Bronchial epithelial cell (primary cell): Measurements from ENCODE around the gene KIF14. TPM values are rescaled to one million over a fixed set of nuclear protein-coding genes. Genes with fewer than 3 reads are reported as not detected.

ENCODE experiments used
- DNase-seq: peaks from one replicate; pipeline ENCODE4 v3.0.0-alpha.2; 2010; ENCODE audit warnings: low read depth
- FAIRE-seq: peaks from 2 replicates; lab custom pipeline; 2011; peaks lifted over from hg19 to GRCh38; lab: Jason Lieb, UNC
- H3K27me3 ChIP-seq: 2 replicates; pipeline ENCODE4 v1.5.1; 2011; ENCODE audit warnings: low read length; ENCODE audit not compliant: control insufficient read depth, insufficient read depth
- H3K36me3 ChIP-seq: 2 replicates; pipeline ENCODE4 v1.5.1; 2011; ENCODE audit warnings: low read length; ENCODE audit not compliant: control insufficient read depth, insufficient read depth
- H3K4me3 ChIP-seq: 2 replicates; pipeline ENCODE4 v1.5.1; 2011; ENCODE audit warnings: mild to moderate bottlenecking, low read depth, low read length, control low read depth
- total RNA-seq: library from RNA; depleted of rRNA; stranded (reverse); fragments of >200 nt; gene quantifications from 2 replicates; pipeline ENCODE4 v1.2.1, GENCODE V29; 2014
- TF ChIP-seq, protein P1 (sequence below): IDR thresholded peaks from 2 replicates; pipeline ENCODE4 v1.5.1; 2011; ENCODE audit warnings: mild to moderate bottlenecking, moderate library complexity, low read length, control low read depth, inconsistent platforms; ENCODE audit not compliant: insufficient read depth, severe bottlenecking

The KIF14 gene
- total RNA-seq, 1 donor from 2014 or later, result 0.79 TPM

DNA sequence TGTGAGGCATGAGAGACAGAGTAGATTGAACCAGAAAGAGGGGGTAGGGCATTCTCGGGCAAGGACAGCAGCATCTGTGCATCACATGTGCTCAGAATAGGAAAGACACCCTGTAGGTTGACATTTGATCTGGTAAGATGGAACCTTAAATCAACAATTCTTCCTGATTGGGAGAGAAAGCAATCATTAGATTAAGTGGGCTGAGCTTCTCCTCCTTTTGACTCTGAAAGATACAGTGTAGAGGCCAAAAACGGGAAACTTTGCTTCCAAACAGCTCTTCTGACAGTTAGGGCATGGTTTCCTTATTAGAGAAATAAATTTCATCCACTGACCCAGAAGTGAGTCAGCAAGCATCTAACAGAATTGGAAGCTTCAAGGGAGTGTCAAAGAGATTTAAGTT lies 9.7 kb downstream of the KIF14 start:
- Histone ChIP-seq H3K36me3 (no peaks in the 10 kb centered on the region), H3K27me3 (no peaks in the 10 kb centered on the region), H3K4me3 (no peak overlapping the region)
- DNase-seq, result no peak
- no peak for FAIRE-seq
- TF ChIP-seq, protein P1, sequence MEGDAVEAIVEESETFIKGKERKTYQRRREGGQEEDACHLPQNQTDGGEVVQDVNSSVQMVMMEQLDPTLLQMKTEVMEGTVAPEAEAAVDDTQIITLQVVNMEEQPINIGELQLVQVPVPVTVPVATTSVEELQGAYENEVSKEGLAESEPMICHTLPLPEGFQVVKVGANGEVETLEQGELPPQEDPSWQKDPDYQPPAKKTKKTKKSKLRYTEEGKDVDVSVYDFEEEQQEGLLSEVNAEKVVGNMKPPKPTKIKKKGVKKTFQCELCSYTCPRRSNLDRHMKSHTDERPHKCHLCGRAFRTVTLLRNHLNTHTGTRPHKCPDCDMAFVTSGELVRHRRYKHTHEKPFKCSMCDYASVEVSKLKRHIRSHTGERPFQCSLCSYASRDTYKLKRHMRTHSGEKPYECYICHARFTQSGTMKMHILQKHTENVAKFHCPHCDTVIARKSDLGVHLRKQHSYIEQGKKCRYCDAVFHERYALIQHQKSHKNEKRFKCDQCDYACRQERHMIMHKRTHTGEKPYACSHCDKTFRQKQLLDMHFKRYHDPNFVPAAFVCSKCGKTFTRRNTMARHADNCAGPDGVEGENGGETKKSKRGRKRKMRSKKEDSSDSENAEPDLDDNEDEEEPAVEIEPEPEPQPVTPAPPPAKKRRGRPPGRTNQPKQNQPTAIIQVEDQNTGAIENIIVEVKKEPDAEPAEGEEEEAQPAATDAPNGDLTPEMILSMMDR, result no peak

DNA sequence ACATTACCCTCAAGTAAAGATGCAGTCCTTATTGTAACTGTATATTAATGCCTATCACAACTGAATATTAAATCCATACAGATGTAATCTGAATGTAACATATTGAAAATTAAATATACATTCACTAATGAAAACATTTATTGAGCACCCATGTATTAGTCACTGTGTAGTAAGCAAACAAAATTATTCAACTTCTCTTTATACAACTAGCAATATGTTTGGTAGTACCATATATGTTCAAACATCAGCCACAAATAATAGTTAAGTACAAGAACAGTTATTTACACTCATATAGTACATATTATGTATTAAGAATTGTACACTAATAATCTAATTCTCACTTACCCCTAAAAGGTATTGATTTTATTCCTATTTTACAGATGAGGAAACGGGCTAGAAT lies 17.9 kb downstream of the KIF14 start:
- H3K36me3 ChIP-seq, result peaks cover 1% of the 10 kb centered on the region

DNA sequence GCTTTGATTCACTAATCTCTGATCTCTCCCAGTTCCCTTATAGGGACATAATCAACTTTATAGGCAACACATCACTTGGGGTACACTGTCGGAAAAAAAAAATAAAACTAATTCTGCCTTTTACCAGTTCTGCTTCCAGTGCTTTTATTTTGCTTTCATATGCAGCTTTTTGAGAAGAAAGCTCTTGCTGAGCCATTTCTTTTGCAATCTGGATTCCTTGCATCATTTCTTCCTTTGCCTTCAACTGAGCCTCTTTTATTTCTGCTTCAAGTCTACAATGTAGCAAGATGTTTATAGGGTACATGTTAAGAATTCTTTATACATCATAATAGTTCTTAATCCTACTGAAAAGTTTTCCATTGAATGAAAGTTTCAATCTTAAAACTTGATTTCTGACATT lies 30.6 kb downstream of the KIF14 start:
- Histone ChIP-seq H3K36me3 (no peaks in the 10 kb centered on the region), H3K4me3 (no peak overlapping the region), H3K27me3 (no peaks in the 10 kb centered on the region)
- no peak for DNase-seq
- no peak for FAIRE-seq
- TF ChIP-seq, protein P1, result no peak

More for the DNA sequence above, 17.9 kb downstream of the KIF14 start:
- no peak for DNase-seq
- Histone ChIP-seq H3K27me3 (no peaks in the 10 kb centered on the region), H3K4me3 (no peak overlapping the region)
- FAIRE-seq, result no peak
- TF ChIP-seq, protein P1, result no peak

DNA sequence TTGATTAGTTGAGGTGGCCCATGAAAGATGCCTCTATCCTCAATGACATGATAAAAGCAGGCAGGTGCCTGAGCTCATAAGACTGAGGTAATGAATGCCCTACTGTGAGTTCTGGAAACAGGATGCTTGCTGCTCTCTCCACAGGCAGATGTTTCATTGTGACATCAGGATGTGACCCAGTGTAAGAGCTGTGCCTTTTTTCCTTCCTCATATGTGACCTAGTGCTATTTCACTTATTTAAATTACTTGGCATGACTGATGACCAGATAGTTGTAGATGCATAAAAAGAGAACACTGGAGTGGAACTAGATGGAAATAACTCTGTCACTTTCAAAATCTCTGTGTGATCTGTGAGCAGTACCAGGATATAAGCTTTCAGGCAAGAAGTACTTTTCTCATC lies 31.9 kb downstream of the KIF14 start:
- DNase-seq (no peak), FAIRE-seq (no peak)
- TF ChIP-seq, protein P1, result no peak
- Histone ChIP-seq H3K36me3 (no peaks in the 10 kb centered on the region), H3K27me3 (no peaks in the 10 kb centered on the region), H3K4me3 (no peak overlapping the region)

DNA sequence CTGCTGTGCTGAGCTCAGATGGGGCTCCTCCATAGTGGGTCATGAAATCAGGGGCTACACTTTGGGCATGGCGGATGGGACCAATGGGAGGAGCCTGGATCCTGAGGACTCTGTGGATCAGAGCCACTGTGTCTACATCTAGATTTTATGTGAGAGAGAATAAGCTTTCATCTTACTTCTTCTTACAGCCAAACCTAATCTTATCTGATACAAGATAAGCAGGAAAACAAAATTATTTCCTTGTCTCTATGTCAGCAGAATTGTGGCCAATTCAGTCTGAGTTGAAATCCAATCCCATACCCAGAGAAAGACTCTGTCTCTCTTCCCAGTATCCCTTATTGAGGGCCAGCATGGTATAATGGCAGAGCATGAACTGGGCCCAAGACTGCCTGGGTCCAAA lies 56.2 kb downstream of the KIF14 start:
- no peak overlapping the region for H3K4me3 ChIP-seq
- DNase-seq (no peak), FAIRE-seq (no peak)
- no peaks in the 10 kb centered on the region for H3K27me3 ChIP-seq
- H3K36me3 ChIP-seq, result no peaks in the 10 kb centered on the region
- TF ChIP-seq, protein P1, result no peak

DNA sequence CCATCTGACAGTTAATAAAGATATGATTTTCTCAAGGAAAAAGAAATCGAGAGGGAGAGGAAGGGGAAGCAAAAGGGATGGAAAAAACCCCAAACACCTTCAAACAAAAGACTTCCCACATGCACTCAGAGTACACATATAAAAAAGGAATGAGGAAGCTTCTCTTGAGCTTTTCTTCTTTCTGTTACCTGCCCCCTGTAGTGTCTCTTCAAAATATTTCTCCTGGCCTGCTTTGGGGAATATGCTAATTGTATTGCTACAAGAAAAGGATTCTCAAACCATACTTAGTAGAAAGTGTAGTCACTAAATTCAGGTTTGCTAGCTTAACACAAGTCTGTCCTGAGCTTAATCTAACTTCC lies 58.7 kb downstream of the KIF14 start:
- TF ChIP-seq, protein P1, result no peak
- no peak overlapping the region for H3K4me3 ChIP-seq
- no peaks in the 10 kb centered on the region for H3K27me3 ChIP-seq
- no peak for FAIRE-seq
- DNase-seq, result no peak
- no peaks in the 10 kb centered on the region for H3K36me3 ChIP-seq
